ENCODE data around the gene TRIM13.
"Not testable (repeated sequence)": the region's sequence is repeated elsewhere in the genome, so short reads cannot be mapped to it uniquely, and the experiment has no call there.

Gene TRIM13

GRCh38 chr13:49998714-49999624, 2.1 kb downstream of the TRIM13 start:
- no peak for DNase-seq

- no peak for DNase-seq
These were observed 4.4 kb downstream of the TRIM13 start for GRCh38 chr13:50001287-50001686.

- DNase-seq: no peak
These were observed 9.7 kb downstream of the TRIM13 start for GRCh38 chr13:50006426-50007135.

- DNase-seq: no peak
These were observed 14.6 kb downstream of the TRIM13 start for GRCh38 chr13:50011461-50011860.

GRCh38 chr13:50012396-50013169, 15.7 kb downstream of the TRIM13 start:
- DNase-seq: no peak

GRCh38 chr13:50014386-50014785, 17.5 kb downstream of the TRIM13 start:
- DNase-seq: no peak

- no peak for DNase-seq
These were observed 18.4 kb downstream of the TRIM13 start, which contains the start of gene KCNRG for GRCh38 chr13:50015258-50015657. Gene KCNRG, plus strand, starts transcription at chr13:50015444. Its CDS starts 50 bp downstream, at chr13:50015494.

GRCh38 chr13:50015750-50016149, 18.9 kb downstream of the TRIM13 start:
- DNase-seq: no peak

- DNase-seq: no peak
These were observed 19.6 kb downstream of the TRIM13 start for GRCh38 chr13:50016444-50016843.

GRCh38 chr13:50017819-50018218, 21.0 kb downstream of the TRIM13 start:
- DNase-seq: no peak

GRCh38 chr13:50025436-50025835, 28.6 kb downstream of the TRIM13 start:
- DNase-seq: no peak

- no peak for DNase-seq
These were observed 30.1 kb downstream of the TRIM13 start for GRCh38 chr13:50026788-50027473.

GRCh38 chr13:50030315-50030714, 33.5 kb downstream of the TRIM13 start:
- DNase-seq: no peak

GRCh38 chr13:50033725-50034124, 36.9 kb downstream of the TRIM13 start:
- DNase-seq: no peak

GRCh38 chr13:50037788-50038187, 40.9 kb downstream of the TRIM13 start:
- no peak for DNase-seq

- DNase-seq: no peak
These were observed 41.4 kb downstream of the TRIM13 start for GRCh38 chr13:50038266-50038665.

GRCh38 chr13:50052478-50052877, 55.6 kb downstream of the TRIM13 start:
- no peak for DNase-seq

GRCh38 chr13:50053844-50054243, 57.0 kb downstream of the TRIM13 start:
- DNase-seq: no peak

- DNase-seq: no peak
These were observed 58.6 kb downstream of the TRIM13 start for GRCh38 chr13:50055454-50055853.

GRCh38 chr13:50060718-50061117, 63.9 kb downstream of the TRIM13 start:
- no peak for DNase-seq

- not testable (repeated sequence) for DNase-seq
These were observed 65.5 kb downstream of the TRIM13 start for GRCh38 chr13:50062336-50062735.

GRCh38 chr13:50065712-50066111, 68.9 kb downstream of the TRIM13 start:
- no peak for DNase-seq
